Coronary artery (tissue), 2 donors: ENCODE results near the gene CDC42BPA.

Source experiments
- DNase-seq: peaks from one replicate; pipeline ENCODE4 v3.0.0-alpha.2; 2017; ENCODE audit warnings: low spot score
- H3K27ac ChIP-seq, 2 donors: fragments of 200-600 bp; sonication (generic); one replicate each; pipeline ENCODE4 v1.5.1; 2016 to 2019
- H3K4me3 ChIP-seq: fragments of 200-600 bp; sonication (generic); 2 replicates; pipeline ENCODE4 v1.5.1; 2016; ENCODE audit warnings: mild to moderate bottlenecking, moderate library complexity
- CTCF ChIP-seq: fragments of 200-600 bp; sonication (generic); IDR thresholded peaks from one replicate; pipeline ENCODE4 v1.5.1; 2019; ENCODE audit warnings: antibody characterized with exemption

CDC42BPA gene

GRCh38 chr1:226979115-226979516 is 339.2 kb downstream of the CDC42BPA start:
- peak; percentile 64 for DNase-seq
- Histone ChIP-seq H3K27ac (no peak overlapping the region), H3K4me3 (no peak overlapping the region)
- TF ChIP-seq CTCF: no peak

GRCh38 chr1:226978432-226979114 is 339.7 kb downstream of the CDC42BPA start:
- DNase-seq: peak; percentile 43
- Histone ChIP-seq H3K4me3 (no peak overlapping the region), H3K27ac (no peak overlapping the region)
- TF ChIP-seq CTCF: no peak

- TF ChIP-seq CTCF: no peak
- peak; percentile 67 for DNase-seq
- H3K4me3 ChIP-seq: no peak overlapping the region
- H3K27ac ChIP-seq: no peak overlapping the region
Observed at GRCh38 chr1:226977643-226978431, 340.5 kb downstream of the CDC42BPA start.

DNA sequence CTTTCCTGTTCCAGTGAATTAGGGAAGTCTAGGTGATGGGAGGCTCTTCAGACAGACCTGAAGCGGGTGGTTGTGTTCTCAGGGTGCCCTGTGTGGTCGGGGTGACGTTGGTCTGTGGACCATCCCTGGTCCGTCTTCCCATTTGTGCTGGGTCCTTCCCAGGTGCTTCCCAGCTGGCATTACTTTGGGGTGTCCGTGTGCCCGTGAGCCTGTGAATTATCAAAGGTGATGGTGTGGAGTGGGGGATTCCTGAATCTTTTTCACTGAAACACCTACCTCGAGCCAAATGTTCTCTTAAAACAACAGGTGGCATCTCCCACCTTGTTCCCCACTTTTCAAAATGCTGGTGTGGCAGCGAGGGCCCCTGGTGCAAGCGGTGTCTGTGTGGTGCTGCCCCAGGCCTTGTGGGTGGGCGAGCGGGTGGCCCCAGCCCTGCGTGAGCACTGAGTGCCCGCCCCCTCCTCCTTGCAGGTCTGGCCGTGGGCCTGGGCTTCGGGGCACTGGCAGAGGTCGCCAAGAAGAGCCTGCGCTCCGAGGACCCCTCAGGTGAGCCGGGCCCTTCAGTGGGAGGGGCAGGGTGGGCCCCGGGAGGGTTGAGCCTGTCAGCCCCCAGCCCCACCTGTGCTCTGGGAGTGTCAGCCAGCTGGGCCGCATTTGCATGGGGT is 341.2 kb downstream of the CDC42BPA start:
- DNase-seq: peak; percentile 70
- H3K27ac ChIP-seq: no peak overlapping the region
- TF ChIP-seq CTCF: no peak
- no peak overlapping the region for H3K4me3 ChIP-seq

DNA sequence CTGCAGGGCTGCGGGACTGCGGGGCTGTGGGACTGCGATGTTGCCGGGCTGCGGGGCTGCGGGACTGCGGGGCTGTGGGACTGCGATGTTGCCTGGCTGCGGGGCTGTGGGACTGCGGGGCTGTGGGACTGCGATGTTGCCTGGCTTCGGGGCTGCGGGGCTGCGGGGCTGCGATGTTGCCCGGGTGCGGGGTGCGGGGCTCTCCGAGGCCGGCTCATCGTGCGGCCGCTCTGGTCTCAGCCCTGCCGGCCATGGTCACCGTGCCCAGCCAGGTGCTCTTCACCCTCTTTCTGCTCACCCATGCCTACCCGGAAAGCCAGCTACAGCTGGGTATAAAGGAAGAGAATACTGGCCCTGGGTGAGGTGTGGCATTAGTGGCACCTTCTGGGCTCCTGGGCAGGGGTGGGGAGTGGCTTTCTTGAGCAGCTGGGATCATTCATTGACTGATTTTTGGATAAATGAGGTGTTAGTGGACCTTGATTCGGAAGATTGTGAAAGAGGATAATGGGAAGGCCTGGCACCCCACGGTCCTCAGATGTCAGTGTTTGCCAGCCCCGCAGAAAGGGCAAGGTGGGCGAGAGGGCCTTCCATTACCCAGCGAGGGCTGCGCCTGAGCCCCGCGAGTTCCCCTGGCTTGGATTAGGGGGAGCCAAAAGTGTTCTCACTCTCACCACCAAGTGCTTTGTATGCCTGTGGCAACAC is 341.9 kb downstream of the CDC42BPA start:
- TF ChIP-seq CTCF: no peak
- Histone ChIP-seq H3K27ac (no peak overlapping the region), H3K4me3 (no peak overlapping the region)
- peak; percentile 49 for DNase-seq

- TF ChIP-seq CTCF: no peak
- peak overlapping the region; percentile 52 for H3K4me3 ChIP-seq
- H3K27ac ChIP-seq: peak overlapping the region; percentile 87 to 92
- peak; percentile 59 for DNase-seq
Observed at GRCh38 chr1:226975259-226976250, 342.7 kb downstream of the CDC42BPA start.
